K562 (cell line): ENCODE measurements around the gene CERS2. TPM values are rescaled to one million over a fixed set of nuclear protein-coding genes. Genes with fewer than 3 reads are reported as not detected.

ENCODE experiments used
- ATAC-seq: fragments of 200-7000 bp; cut with Tn5 transposase; 3 replicates; pipeline ENCODE4 v1.9.1; 2020; ENCODE audit warnings: moderate library complexity
- BruUV-seq: library from RNA; stranded (reverse); fragments of 400-500 nt; replicated peaks from 2 replicates; lab custom pipeline; 2021; lab: Mats Ljungman, UMichigan
- CTCF ChIA-PET: fragments of 300-600 bp; formaldehyde crosslinking; extraction: SDS; loops from one replicate; lab custom pipeline; 2021; ENCODE audit warnings: low intra/inter-chr PET ratio; lab: Yijun Ruan, JAX
- POLR2A ChIA-PET: fragments of 300-600, 350-650 bp; sonication (Branson Sonifier 250); formaldehyde crosslinking; extraction: SDS; loops from one replicate; lab custom pipeline; 2021; ENCODE audit warnings: antibody characterized with exemption, inconsistent platforms; lab: Yijun Ruan, JAX
- DNase-seq, 4 experiments: peaks; one replicate each; pipeline versions ENCODE4 v3.0.0 to v3.0.0-alpha.2; 2011 to 2018; ENCODE audit warnings: low spot score in 3 of 4, mixed read lengths in 3 of 4; ENCODE audit errors: extremely low read depth in 1 of 4
- FAIRE-seq: peaks from 2 replicates; lab custom pipeline; 2011; peaks lifted over from hg19 to GRCh38; lab: Jason Lieb, UNC
- H2AFZ ChIP-seq: 2 replicates; pipeline ENCODE4 v1.6.0; 2011; ENCODE audit warnings: low read depth, low read length, control low read depth, inconsistent platforms
- H3K27ac ChIP-seq: fragments of 200-600 bp; 3 replicates; pipeline ENCODE4 v1.8.0; 2011; ENCODE audit warnings: low read depth, mild to moderate bottlenecking, control low read depth, inconsistent platforms, low read length, moderate library complexity, mixed read lengths; ENCODE audit errors: extremely low read depth
- H3K27me3 ChIP-seq, 2 experiments: fragments of 300-600 bp in 1 of 2; 2 replicates in 1 of 2; 3 replicates in 1 of 2; pipeline versions ENCODE4 v1.6.0 to v1.8.0; 2011; ENCODE audit warnings: inconsistent platforms in 2 of 2, low read length in 2 of 2, mild to moderate bottlenecking in 1 of 2, mixed read lengths in 1 of 2, moderate library complexity in 1 of 2; ENCODE audit not compliant: control insufficient read depth in 2 of 2, insufficient read depth in 2 of 2
- H3K36me3 ChIP-seq: fragments of 300-600 bp; 3 replicates; pipeline ENCODE4 v1.8.0; 2011; ENCODE audit warnings: mild to moderate bottlenecking, low read length, inconsistent platforms; ENCODE audit not compliant: control insufficient read depth, insufficient read depth
- H3K4me1 ChIP-seq, 2 experiments: fragments of 200-600 bp in 1 of 2; replicated peaks in 1 of 2; 2 replicates in 1 of 2; 3 replicates in 1 of 2; pipeline versions ENCODE4 v1.5.1 to v1.8.0; 2011; ENCODE audit warnings: inconsistent platforms in 2 of 2, low read length in 2 of 2, mild to moderate bottlenecking in 1 of 2, mixed read lengths in 1 of 2, moderate library complexity in 1 of 2; ENCODE audit not compliant: control insufficient read depth in 2 of 2, insufficient read depth in 2 of 2
- H3K4me2 ChIP-seq: 2 replicates; pipeline ENCODE4 v1.6.1; 2011; ENCODE audit warnings: low read length, control low read depth, inconsistent platforms, mixed read lengths; ENCODE audit not compliant: insufficient read depth
- H3K4me3 ChIP-seq: fragments of 200-600 bp; sonication (generic), shearing (Covaris generic); 2 replicates; pipeline ENCODE4 v1.5.1; 2016; ENCODE audit warnings: control low read depth, inconsistent platforms
- H3K79me2 ChIP-seq: fragments of 200-600 bp; 3 replicates; pipeline ENCODE4 v1.8.0; 2011; ENCODE audit warnings: low read length, inconsistent platforms; ENCODE audit not compliant: control insufficient read depth, insufficient read depth
- H3K9ac ChIP-seq, 2 experiments: 2 replicates each; pipeline versions ENCODE4 v1.6.0 to v1.6.1; 2011; ENCODE audit warnings: low read depth in 2 of 2, low read length in 2 of 2, control low read depth in 1 of 2, inconsistent platforms in 1 of 2, mild to moderate bottlenecking in 1 of 2, mixed read lengths in 1 of 2; ENCODE audit not compliant: insufficient read depth in 1 of 2
- H3K9me1 ChIP-seq: one replicate; pipeline ENCODE4 v1.6.0; 2011; ENCODE audit warnings: inconsistent platforms, mild to moderate bottlenecking, low read length, moderate library complexity; ENCODE audit not compliant: control insufficient read depth, insufficient read depth
- H3K9me3 ChIP-seq: replicated peaks from 2 replicates; pipeline ENCODE4 v1.5.1; 2011; ENCODE audit warnings: low read depth, low read length, inconsistent platforms; ENCODE audit not compliant: control insufficient read depth, insufficient read depth
- H4K20me1 ChIP-seq: replicated peaks from 2 replicates; pipeline ENCODE4 v1.6.1; 2011; ENCODE audit warnings: low read length, inconsistent platforms, mixed read lengths; ENCODE audit not compliant: control insufficient read depth, insufficient read depth
- RNF2 ChIP-seq: sonication (generic); IDR thresholded peaks from 2 replicates; pipeline ENCODE4 v1.6.1; 2016
- WGBS: fragments of 100-300 bp; shearing (Covaris generic); methylation state at CpG from one replicate; pipeline ENCODE4 v1.1.6; 2016; ENCODE audit warnings: low coverage, mixed read lengths; ENCODE audit not compliant: insufficient coverage; ENCODE audit errors: missing lambda C conversion rate; 5-methylcytosine and 5-hydroxymethylcytosine counted together
- in situ Hi-C: fragments of 300-500 bp; cut with MboI; formaldehyde crosslinking; loops from 4 replicates; pipeline ENCODE4 v1.15.0; 2018; ENCODE audit warnings: inconsistent platforms, mixed read lengths
- intact Hi-C: fragments of 100-400 bp; cut with micrococcal nuclease; formaldehyde crosslinking; loops from 2 replicates; pipeline ENCODE4 v1.14.2; 2022
- polyA plus RNA-seq, 8 experiments: library from polyadenylated mRNA; depleted of rRNA in 4 of 8; stranded (reverse) in 5 of 8; unstranded in 3 of 8; fragments of >200 nt; fragmentation: Nextera tagmentation in 2 of 8; fragmentation: Illumina TruSeq in 1 of 8; extraction: Ambion mirVana in 2 of 8; extraction: Trizol in 1 of 8; gene quantifications; 2 replicates each; pipeline versions ENCODE4 v1.2.1 to v1.2.3, GENCODE V29; 2011 to 2014; ENCODE audit warnings: inconsistent platforms in 1 of 8, missing spikeins in 1 of 8
- total RNA-seq, 7 experiments: library from RNA; depleted of rRNA in 6 of 7; stranded (reverse); fragments of >200 nt in 6 of 7; fragmentation: Illumina TruSeq in 2 of 7; extraction: Trizol in 2 of 7; gene quantifications; 2 replicates each; pipeline versions ENCODE4 v1.2.1 to v1.2.3, GENCODE V29; 2011 to 2021; ENCODE audit warnings: low replicate concordance in 1 of 7
- TF ChIP-seq, protein P1 (sequence below): sonication (generic); formaldehyde crosslinking; IDR thresholded peaks from 2 replicates; pipeline ENCODE4 v1.8.0; 2022; ENCODE audit warnings: mild to moderate bottlenecking, missing genetic modification reagents

CERS2 gene
- total and polyA plus RNA-seq, 9 of the 15 experiments (the other 6 are each of a cell fraction or from before 2014, with no cell fraction given) = 23.4 to 295 (median 132) TPM

DNA sequence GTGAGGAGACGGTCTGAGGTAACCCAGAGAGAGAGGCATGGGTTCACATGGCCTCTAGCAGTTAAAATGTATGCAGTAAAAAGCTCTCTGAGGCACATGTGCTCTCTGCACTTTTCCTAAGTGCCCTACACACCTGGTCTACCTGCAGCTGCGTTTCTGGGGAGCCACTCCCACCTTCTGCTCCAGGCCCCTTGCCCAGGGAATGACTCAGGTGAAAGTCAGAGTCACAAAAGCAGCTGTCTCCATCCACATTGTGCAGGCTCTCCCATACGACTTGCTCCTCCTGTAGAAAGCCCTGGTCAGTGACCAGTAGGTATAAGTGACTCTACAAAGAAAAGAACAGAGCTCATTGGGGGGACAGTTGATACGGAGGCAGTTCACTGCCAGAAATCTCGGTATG is 23.3 kb upstream of the CERS2 start:
- BruUV-seq = no TSS peak

More for the DNA sequence above, 23.3 kb upstream of the CERS2 start:
- intact Hi-C loops (loop anchor here (5.0 to 10.0 kb wide), 3 partner anchors 163 to 741 kb away; partner anchors contain the start of gene CA14), in situ Hi-C loops (loop anchor here (5.0 to 10.0 kb wide), 2 partner anchors 433 to 741 kb away; partner anchors contain the start of gene CA14)
- Histone ChIP-seq H3K79me2 (no peaks in the 10 kb centered on the region), H3K27me3 (no peaks in the 10 kb centered on the region), H2AFZ (no peak overlapping the region), H3K9me3 (no peaks in the 10 kb centered on the region), H4K20me1 (no peaks in the 10 kb centered on the region), H3K9me1 (no peaks in the 10 kb centered on the region), H3K4me3 (no peak overlapping the region), H3K36me3 (peaks cover 11% of the 10 kb centered on the region; the same call in 2 of the 3 replicates), H3K4me2 (no peak overlapping the region), H3K27ac (no peak overlapping the region), H3K9ac (no peak overlapping the region), H3K4me1 (peaks cover 42 to 53% of the 10 kb centered on the region in 2 experiments)
- DNase-seq (no peak), FAIRE-seq (no peak), ATAC-seq (no peak)
- ChIA-PET POLR2A (interaction anchor here (0.8 to 1.8 kb wide), 3 partner anchors 8 to 50 kb away, joined by 4 to 7 read pairs (median 4); partner anchors contain the start of gene MINDY1), CTCF (no interaction called here)
- 49% methylated on average over 5 of the region's 5 CpGs for WGBS
- TF ChIP-seq, protein P1, sequence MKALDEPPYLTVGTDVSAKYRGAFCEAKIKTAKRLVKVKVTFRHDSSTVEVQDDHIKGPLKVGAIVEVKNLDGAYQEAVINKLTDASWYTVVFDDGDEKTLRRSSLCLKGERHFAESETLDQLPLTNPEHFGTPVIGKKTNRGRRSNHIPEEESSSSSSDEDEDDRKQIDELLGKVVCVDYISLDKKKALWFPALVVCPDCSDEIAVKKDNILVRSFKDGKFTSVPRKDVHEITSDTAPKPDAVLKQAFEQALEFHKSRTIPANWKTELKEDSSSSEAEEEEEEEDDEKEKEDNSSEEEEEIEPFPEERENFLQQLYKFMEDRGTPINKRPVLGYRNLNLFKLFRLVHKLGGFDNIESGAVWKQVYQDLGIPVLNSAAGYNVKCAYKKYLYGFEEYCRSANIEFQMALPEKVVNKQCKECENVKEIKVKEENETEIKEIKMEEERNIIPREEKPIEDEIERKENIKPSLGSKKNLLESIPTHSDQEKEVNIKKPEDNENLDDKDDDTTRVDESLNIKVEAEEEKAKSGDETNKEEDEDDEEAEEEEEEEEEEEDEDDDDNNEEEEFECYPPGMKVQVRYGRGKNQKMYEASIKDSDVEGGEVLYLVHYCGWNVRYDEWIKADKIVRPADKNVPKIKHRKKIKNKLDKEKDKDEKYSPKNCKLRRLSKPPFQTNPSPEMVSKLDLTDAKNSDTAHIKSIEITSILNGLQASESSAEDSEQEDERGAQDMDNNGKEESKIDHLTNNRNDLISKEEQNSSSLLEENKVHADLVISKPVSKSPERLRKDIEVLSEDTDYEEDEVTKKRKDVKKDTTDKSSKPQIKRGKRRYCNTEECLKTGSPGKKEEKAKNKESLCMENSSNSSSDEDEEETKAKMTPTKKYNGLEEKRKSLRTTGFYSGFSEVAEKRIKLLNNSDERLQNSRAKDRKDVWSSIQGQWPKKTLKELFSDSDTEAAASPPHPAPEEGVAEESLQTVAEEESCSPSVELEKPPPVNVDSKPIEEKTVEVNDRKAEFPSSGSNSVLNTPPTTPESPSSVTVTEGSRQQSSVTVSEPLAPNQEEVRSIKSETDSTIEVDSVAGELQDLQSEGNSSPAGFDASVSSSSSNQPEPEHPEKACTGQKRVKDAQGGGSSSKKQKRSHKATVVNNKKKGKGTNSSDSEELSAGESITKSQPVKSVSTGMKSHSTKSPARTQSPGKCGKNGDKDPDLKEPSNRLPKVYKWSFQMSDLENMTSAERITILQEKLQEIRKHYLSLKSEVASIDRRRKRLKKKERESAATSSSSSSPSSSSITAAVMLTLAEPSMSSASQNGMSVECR (CRISPR knock-in tag) = 0 out of 2 replicates have a peak, but pooled peaks have one; percentile 10
- no peak for TF ChIP-seq RNF2
